GM18507 (cell line): ENCODE results near the gene FHOD3.

Experiments
- DNase-seq: peaks from one replicate; pipeline ENCODE4 v3.0.0; 2011; ENCODE audit warnings: low read depth; ENCODE audit not compliant: insufficient read length; ENCODE audit errors: extremely low spot score
- FAIRE-seq: peaks from 2 replicates; lab custom pipeline; 2011; peaks lifted over from hg19 to GRCh38; lab: Jason Lieb, UNC

Gene FHOD3

DNA sequence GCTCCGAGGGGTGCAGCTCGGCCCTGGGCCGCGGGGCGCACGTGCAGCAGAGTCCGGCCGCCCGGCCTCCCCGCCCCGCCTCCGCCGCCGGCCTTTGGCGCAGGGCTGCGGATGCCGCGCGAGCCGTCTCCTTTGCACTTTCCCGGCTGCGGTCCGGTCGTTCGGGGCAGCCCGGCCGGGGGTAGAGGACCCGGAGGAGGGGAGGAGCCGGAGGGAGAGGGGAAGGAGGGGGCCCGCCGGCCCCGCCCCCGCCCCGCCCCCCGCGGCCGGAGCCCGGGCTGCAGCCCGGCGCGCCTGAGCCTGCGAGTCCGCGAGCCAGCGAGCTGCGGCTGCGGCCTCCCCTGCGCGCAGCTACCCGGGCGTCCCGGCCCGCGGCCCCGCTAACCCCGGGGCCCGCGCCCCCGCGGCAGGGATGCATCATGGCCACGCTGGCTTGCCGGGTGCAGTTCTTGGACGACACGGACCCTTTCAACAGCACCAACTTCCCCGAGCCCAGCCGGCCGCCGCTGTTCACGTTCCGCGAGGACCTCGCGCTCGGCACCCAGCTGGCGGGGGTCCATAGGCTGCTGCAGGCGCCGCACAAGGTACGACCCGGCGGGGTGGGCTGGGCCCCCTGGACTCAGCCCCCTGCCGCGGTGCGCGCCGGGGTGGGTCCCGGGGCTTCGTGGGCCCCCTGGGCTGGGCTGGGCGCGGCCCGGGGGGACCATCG, at the start of gene FHOD3:
Gene FHOD3, plus strand, starts transcription at position 297 of the 709 bp plus-strand sequence. Its CDS starts 123 bp downstream, at position 420.
- no peak for FAIRE-seq
- DNase-seq, result no peak

DNA sequence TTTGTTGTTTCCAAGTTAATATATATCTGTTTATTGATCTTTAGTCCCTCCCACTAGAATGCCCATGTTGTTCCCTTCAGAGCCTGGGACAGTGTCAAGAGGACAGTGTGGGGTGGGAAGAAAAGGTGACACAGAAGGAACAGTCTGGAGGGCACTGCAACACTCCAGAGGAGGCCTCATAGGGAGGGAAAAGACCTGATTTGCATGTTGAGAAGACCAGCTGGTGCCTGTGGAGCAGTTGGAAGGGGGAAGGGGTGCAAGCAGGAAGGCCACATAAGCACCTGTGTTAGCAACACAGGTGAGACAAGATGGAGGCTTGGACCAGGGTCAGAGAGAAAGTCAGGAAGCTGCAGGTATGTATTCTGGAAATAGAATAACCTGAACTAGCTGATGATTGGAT, 48.1 kb upstream of the FHOD3 start:
- FAIRE-seq, result no peak
- no peak for DNase-seq

GRCh38 chr18:36250827-36251226, 46.7 kb upstream of the FHOD3 start:
- no peak for DNase-seq
- FAIRE-seq, result no peak

DNA sequence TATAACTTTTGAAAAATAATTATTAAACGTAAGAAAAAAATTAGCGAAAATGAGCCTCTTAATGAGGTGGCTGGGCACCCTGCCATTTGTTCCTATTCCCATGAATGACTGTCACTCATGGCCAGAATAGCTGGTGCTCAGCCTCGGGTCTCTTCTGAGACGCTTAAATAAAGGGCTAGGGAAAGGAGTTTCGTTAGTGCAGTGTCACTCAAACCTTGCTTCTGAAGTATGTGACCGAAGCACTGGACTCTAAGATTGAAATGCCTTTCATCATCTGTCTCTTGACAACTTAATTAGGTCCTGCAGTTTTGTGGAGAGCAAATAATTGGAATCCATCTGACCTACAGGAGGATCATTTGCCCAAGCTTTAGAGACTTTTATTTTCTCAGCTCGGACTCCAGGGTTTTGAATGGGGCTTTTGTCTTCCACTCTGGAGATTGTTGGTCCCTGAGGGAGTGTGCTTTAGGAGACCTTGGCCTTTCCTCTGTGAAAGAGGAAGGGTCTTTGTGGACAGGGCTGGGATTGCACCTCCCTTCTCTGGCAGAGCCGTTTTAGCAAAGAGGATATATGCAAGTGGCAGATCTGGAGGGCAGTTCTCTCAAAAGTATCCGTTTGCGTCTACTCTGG, 42.3 kb upstream of the FHOD3 start:
- DNase-seq (no peak), FAIRE-seq (no peak)

GRCh38 chr18:36256094-36256493, 41.4 kb upstream of the FHOD3 start:
- FAIRE-seq, result no peak
- no peak for DNase-seq

DNA sequence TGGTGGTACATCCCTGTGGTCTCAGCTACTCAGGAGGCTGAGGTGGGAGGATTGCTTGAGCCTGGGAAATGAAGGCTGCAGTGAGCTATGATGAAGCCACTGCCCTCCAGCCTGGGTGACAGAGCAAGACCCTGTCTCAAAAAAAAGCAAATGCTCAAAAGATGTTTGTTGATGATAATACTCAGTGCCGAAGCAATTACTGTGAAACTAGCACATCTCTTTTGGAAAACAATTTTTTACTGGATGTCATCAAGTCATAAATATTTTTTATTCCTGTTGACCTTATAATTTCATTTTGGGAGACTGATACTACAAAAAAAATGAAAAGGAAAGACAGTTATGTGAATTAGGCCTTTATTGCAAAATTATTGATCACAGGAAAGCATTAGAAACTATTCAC, 34.5 kb upstream of the FHOD3 start:
- DNase-seq, result no peak
- no peak for FAIRE-seq

DNA sequence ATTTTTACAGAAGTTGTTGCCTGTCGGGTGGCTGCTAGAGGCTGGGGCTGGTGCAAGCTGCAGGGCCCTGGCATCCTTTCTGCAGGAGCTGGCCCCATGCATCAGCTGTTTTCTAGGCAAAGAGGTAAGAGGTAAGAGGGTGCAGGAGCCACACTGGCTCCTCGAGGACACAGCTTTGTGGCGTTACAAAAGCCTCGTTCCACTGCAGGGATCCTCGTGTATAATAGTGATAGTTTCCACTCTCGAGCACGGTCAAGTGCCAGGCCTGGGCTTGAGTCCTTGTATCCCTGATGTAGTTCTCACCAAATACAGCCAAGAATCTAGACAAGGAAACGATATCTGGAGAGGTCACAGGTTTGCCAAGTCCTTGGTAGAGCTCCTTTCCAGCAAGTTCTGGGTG, 33.2 kb upstream of the FHOD3 start:
- no peak for DNase-seq
- FAIRE-seq, result no peak

- FAIRE-seq, result no peak
- no peak for DNase-seq
Measured at GRCh38 chr18:36265015-36265414, 32.5 kb upstream of the FHOD3 start.

- FAIRE-seq, result no peak
- DNase-seq, result no peak
Measured at GRCh38 chr18:36269157-36269556, 28.4 kb upstream of the FHOD3 start.

DNA sequence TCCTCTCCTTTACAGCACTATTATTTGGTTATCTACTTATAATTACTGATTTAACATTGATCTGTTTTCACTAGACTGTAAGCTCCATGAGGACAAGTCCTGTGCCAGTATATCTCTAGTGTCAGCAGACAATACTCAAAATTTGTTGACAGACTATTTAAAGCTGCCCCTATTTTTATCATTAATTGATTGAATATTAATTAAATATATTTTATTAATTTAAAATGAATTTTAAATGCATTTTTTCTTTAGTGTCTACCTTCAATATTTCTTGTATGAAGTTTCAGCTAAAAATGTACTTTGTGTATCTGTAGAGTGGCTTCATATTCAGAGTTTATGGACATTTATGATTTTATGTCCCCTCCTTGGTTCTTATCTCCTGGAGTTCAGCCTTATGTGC, 26.4 kb upstream of the FHOD3 start:
- DNase-seq (no peak), FAIRE-seq (no peak)

DNA sequence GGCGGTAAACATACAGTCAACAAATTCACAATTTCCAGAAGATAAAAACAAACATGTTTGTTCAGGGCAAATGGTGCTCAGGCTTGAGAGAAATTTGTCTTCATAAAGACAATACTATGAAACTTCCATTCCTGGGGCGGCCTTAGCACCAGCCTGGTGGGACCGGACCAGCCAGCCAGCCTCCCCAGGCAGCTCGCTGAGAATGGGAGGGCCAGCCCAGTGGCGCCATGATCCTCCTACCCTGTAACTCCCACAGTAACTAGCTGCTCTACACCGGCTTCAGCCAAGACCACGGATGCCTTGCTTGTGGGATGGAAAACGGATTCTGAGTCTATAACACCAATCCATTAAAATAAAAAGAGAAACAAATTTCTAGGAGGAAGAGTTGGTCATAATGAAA, 24.2 kb upstream of the FHOD3 start:
- no peak for DNase-seq
- no peak for FAIRE-seq

DNA sequence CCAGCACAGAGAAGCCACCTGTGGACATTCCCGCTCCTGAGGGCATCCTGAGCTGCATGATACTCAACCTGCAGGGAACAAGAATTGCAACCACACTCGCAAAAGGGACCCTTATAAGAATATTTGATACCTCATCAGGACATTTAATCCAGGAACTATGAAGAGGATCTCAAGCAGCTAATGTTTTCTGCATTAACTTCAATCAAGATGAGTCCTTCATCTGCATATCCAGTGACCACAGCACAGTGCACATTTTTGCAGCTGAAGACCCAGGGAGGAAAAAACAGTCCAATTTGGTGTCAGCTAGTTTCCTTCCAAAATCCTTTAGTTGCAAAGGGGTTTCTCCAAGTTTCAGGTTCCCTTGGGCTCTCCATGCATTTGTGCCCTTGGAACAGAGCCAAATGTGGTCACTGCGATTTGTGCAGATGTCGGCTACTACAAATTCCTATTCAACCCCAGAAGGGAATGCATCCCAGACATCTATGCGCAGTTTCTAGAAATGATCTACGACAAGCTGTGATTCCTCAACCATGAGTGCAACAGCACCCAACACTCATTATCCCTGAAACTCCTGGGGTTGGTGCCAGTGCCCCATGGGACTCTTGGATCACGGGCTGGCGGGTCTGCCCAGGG, 23.3 kb upstream of the FHOD3 start:
- DNase-seq (no peak), FAIRE-seq (no peak)

DNA sequence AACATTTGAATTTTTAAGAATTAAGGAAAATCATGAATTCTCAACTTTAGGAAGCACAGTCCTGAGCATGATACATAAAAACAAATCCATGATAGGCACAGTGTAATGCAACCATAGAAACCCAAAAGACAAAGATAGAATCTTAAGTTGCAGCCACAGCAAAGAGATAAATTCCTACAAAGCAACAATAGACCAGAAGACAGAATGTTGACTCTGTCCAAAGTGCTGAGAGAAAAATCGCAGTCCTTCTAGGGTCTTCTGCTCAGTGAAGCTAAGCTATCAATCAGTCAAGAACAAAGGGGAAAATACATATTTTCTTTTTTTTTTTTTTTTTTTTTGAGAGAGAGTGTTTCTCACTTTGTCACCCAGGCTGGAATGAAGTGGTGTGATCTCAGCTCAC, 22.0 kb upstream of the FHOD3 start:
- no peak for FAIRE-seq
- DNase-seq, result no peak

- DNase-seq (no peak), FAIRE-seq (no peak)
Measured at GRCh38 chr18:36279001-36279400, 18.5 kb upstream of the FHOD3 start.

- DNase-seq (no peak), FAIRE-seq (no peak)
Measured at GRCh38 chr18:36281936-36282335, 15.6 kb upstream of the FHOD3 start.

DNA sequence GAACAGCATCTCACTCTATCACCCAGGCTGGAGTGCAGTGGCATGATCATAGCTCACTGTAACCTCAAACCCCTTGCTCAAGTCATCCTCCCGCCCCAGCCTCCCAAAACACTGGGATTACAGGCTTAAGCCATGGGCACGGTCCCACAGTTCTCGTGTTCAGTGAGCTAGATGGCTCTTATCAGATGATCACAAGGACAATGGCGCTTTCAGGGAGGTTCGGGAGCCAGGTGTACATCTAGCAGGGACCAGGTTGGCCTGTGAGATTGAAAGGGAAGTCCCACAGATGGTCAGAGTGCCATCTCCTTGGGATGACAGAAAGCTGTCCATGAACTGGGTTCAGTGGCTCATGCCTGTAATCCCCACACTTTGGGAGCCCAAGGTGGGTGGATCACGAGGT, 14.1 kb upstream of the FHOD3 start:
- FAIRE-seq (no peak), DNase-seq (no peak)

- DNase-seq (no peak), FAIRE-seq (no peak)
Measured at GRCh38 chr18:36284268-36284667, 13.2 kb upstream of the FHOD3 start.

- no peak for DNase-seq
- peak; percentile 91 for FAIRE-seq
Measured at GRCh38 chr18:36284671-36285295, 12.7 kb upstream of the FHOD3 start.

DNA sequence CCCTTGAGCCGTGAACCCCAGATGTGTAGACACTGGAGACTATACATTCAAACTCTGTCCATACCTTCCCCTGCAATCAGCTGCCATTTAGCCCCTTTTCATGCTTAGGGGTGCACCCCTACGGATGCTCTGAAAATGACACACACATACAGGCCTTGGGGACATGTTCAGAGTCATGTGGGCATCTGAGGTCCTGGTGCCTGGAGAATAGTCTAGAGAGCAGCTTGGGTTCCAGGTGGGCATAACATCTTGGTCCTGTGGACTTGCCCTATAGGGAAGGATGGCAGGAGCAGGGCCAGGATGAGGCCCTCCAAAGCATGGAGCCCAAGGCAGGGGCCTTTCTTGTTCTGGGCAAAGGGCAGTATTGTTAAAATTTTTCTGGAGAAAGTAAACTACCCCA, 9.9 kb upstream of the FHOD3 start:
- FAIRE-seq (no peak), DNase-seq (no peak)

DNA sequence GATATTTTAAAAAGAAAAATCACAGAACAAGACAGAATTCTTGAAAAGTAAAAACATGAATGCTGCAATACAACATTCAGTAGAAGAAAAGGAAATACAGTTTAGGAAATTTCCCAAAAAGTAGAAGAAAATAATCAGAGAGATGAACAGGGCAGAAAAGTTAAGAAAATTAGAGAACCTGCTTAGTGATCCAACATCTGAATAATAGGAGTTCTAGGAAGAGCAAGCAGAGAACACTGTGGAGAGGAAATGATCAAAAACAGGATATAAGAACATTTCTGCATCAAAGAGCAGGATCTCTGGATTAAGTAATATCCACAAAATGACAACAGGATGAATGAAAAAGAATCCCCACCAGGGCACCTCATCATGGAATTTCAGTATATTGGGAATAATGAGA, 8.8 kb upstream of the FHOD3 start:
- no peak for DNase-seq
- no peak for FAIRE-seq

DNA sequence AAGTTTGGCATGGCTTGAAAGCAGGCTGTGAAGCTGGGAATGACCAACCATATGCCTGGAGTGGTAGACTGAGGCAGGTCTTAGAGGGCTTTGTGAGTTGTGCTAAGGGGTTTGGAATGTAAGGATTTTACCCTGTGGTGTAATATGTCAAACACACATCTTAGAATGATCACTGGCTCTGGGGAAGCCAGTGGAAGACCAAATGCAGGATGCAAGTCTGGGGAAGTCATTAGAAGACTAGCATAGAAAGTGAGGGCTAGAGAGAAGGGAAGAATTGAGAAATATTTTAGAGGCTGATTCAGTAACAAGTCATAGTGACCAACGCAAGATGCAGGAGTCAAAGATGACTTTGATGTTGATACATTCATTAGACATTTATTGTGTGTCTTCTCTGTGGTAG, 3.5 kb upstream of the FHOD3 start:
- FAIRE-seq (no peak), DNase-seq (no peak)
